Raji (cell line): ENCODE measurements around the gene GAB4.

Source experiments
- POLR2A ChIP-seq: IDR thresholded peaks from 2 replicates; pipeline ENCODE4 v1.6.1; 2011; ENCODE audit warnings: low read depth, low read length, control low read depth; ENCODE audit not compliant: insufficient read depth

The GAB4 gene

DNA sequence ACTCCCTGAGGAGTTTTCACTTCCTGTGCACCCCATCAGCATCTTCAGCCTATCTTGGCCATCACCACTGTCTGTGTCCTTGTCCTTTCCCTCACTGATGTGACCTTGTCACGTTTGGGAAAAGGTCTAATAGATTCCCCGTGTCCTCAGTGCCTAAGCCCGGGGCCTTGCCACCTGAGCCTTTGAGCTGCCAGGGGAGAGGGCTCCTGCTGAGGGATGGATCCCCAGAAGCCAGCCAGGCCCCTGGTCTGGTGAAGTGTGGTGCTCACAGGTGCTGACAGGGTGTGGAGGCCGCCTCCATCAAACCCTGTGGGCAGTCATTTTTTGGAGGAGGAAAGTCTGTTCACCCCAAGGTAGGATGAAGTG is 47.2 kb downstream of the GAB4 start:
- no peak for TF ChIP-seq POLR2A

GRCh38 chr22:16960220-16960883 is 47.7 kb downstream of the GAB4 start:
- no peak for TF ChIP-seq POLR2A

- TF ChIP-seq POLR2A = no peak
Observed at GRCh38 chr22:16959345-16959930, 48.6 kb downstream of the GAB4 start.

- TF ChIP-seq POLR2A = no peak
Observed at GRCh38 chr22:16958475-16958874, 49.5 kb downstream of the GAB4 start.

- TF ChIP-seq POLR2A = no peak
Observed at GRCh38 chr22:16957781-16958180, 50.2 kb downstream of the GAB4 start.

DNA sequence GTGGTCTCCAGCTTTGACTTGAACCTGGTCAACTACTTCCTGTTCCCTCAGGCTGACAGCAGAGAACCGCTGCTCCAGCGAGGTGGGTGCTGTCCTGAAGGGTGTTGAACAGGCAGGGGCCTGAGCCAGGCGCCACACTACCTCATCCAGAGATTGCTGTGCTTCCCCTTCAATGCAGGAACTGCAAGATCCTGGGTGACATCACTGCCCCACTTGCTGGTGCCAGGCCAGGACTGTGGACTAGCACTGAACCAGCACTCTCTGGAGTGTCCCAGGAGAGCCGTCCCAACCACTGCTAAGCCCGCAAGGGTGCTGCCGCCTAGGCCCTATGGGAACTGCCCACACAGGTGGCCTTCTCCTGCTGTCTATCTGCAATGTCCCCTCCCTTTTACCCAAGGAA is 51.7 kb downstream of the GAB4 start:
- no peak for TF ChIP-seq POLR2A

DNA sequence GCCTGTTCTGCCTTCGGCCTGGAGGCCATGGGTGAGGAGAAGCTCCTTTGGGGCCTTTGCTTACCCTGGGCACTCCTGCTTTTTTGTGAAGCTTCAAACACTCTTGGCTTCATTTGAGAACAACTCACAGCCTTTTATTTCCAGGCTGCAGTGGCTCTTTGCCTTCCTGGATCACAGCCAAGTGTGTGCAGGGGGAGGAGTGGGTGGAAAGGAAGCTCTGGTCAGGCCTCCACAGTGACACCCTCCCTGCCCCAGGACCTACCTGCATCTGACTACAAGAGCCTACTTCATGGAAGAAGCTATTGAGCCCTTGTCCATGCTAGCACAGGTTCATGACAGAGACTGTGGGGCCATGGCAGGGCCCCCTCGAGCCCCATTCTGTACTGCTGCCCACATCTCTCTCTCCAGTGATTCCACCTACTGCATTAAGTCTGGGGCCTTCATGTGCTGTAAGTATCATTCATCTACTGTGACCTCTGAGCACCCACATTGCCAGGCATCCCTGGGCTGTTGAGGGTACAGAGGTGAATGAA is 52.3 kb downstream of the GAB4 start:
- TF ChIP-seq POLR2A = no peak

DNA sequence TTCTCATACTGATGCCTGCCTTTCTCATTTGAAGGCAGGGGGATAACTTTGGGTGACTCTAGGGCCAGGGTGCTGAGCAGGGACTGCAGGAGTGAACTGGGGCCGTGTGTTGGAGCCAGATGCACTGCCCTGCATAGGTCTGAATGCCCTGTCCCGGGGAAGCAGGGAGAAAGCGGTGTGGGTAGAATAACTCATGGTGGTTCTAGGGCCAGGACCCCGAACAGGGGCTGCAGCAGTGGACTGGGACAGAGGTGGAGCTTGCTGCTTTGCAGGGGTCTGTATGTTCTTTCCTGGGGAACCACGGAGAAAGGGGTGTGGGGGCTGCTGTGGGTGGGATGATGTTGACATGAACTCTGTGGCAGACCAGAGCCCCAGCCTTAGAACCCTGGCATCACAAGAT is 52.9 kb downstream of the GAB4 start:
- TF ChIP-seq POLR2A = no peak

DNA sequence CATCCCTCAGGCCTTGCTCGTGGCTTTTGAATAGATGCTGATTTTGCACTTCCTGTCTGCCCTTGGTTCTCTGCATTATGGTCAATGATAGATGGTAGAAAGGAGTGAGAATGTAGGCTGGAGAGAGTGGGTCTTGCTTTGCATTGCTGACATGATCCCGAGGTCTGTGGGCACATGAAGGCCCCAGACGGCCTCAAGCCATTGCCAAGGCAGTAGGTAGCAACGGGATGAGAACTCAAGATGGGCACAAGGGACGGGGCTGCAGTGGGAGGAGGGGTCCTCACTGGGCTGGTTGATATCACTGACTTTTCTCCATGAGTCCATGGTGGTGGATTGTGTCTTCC is 54.0 kb downstream of the GAB4 start:
- no peak for TF ChIP-seq POLR2A

DNA sequence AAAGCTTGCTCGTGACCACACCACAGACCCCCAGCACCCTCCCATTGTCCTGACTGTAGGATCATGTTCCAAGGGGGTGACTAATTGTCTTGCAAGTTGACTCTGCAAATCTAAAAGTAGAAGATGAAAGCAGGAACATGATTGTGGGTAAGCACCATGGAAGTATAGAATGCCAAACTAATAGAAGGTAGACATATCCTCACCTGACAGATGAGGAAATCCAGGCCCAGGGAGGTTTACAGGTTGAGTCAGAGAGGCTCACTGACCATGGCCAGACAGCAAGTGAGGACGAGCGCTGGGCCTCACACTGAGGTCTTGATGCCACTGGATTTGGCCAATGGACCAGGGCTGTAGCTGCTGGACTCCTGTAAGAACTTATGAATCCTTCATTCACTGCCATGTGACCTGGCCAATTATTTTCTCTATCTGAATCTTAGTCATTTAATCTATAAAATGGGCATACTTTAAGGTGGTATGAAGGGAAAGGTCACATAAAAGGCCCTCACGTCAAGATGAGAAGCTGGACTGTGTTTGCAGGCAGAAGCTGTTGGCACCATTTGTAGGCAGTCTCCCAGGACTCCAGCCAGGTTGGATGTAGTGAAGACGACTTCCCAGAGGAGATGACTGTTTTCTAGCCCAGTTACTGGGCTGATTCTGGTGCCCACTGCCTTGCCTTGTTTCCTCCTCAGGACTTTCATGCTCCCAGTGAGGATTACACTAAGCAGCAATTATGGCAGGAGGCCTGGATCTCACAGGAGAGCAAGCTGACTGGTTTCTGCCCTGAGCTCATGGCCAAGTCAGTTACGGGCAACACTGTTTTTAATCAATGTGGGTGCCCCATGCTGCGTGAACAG is 54.6 kb downstream of the GAB4 start:
- no peak for TF ChIP-seq POLR2A

- TF ChIP-seq POLR2A = no peak
Observed at GRCh38 chr22:16949561-16949960, 58.5 kb downstream of the GAB4 start.

DNA sequence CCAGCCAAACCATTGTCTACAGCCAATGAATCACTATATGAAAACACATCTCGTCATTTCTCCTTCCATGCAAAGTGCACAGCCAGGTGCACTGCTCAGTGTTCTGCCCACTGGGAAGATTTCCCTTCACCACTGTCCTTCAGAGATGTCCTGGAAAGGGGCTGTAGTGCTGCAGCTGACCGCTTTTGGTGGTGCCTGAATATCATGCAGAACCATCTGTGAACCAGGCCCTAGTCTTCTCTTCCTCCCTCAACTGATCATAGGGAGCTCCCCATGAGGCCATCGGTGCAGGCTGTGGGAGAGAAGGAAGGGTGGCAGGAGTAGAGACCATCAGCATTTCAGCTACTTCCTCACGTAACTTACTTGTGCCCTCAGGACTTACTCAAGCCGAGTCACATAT is 70.2 kb downstream of the GAB4 start:
- no peak for TF ChIP-seq POLR2A

DNA sequence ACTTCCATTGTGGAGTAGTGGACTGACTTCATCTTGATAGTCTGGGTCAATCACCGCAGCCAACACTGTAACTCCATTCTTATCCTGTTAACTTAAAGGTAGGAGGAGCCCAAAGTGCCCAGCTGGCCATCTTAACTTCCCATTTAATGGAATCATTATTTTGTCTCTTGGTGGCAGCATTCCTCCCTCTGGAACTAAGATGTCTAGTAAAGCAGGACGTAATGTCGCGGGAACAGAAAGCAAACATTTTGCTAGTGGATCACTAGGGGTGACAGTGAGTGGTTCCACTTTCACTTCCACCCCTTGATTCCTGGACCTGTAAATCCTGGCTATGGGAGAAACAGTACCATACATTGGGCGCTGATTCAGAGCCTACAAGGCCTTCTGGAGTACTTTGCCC is 71.4 kb downstream of the GAB4 start:
- TF ChIP-seq POLR2A = no peak

DNA sequence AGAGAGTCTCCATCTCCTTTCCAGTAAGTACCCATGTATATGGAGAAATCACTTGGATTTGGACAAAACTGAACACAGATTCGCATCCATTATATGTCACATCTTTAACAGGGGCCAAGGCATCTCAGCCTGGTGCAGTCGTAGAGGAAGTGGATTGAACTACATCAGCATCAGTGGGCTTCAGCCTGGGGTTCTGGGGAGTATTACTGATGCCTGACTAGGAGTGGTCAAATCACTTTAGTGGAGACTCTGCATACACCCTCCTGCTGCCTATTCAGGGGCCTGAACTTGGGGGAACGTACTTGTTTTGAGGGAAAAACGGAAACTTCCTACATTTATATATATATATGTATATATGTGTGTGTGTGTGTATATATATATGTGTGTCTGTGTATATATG is 72.8 kb downstream of the GAB4 start:
- no peak for TF ChIP-seq POLR2A

- no peak for TF ChIP-seq POLR2A
Observed at GRCh38 chr22:16933291-16934282, 74.4 kb downstream of the GAB4 start.
